Type B pancreatic cell (in vitro differentiated cells): ENCODE measurements around the gene MAGEB17. TPM values are rescaled to one million over a fixed set of nuclear protein-coding genes. Genes with fewer than 3 reads are reported as not detected.

Source experiments
- DNase-seq: peaks from one replicate; pipeline ENCODE4 v3.0.0; 2021; ENCODE audit warnings: mixed read lengths; ENCODE audit not compliant: unreplicated experiment; ENCODE audit errors: extremely low spot score
- H3K27ac Mint-ChIP-seq: 2 replicates; pipeline ENCODE4 v1.8.0; 2021; ENCODE audit warnings: mild to moderate bottlenecking, mixed read lengths
- H3K27me3 Mint-ChIP-seq: 2 replicates; pipeline ENCODE4 v1.8.0; 2021; ENCODE audit warnings: mixed read lengths
- H3K36me3 Mint-ChIP-seq: 2 replicates; pipeline ENCODE4 v1.8.0; 2021; ENCODE audit warnings: mixed read lengths
- H3K4me1 Mint-ChIP-seq: one replicate; pipeline ENCODE4 v1.8.0; 2021; ENCODE audit warnings: mixed read lengths; ENCODE audit not compliant: unreplicated experiment
- H3K4me3 Mint-ChIP-seq: 2 replicates; pipeline ENCODE4 v1.8.0; 2021; ENCODE audit warnings: mild to moderate bottlenecking, mixed read lengths
- H3K9me3 Mint-ChIP-seq: 2 replicates; pipeline ENCODE4 v1.8.0; 2021; ENCODE audit warnings: mixed read lengths
- CTCF ChIP-seq: fragments of 200-600 bp; sonication (generic); conservative IDR thresholded peaks from 2 replicates; pipeline ENCODE4 v1.5.0; 2021; ENCODE audit warnings: antibody characterized with exemption, mild to moderate bottlenecking
- total RNA-seq: library from RNA; stranded (reverse); gene quantifications from 2 replicates; pipeline ENCODE4 v1.2.1, GENCODE V29; 2021; ENCODE audit warnings: low replicate concordance

MAGEB17 gene
- total RNA-seq, 1 donor from 2014 or later = not detected

GRCh38 chrX:16187024-16187760, 19.9 kb downstream of the MAGEB17 start:
- Mint-ChIP-seq H3K27me3 (peaks cover 22% of the 10 kb centered on the region), H3K9me3 (no peaks in the 10 kb centered on the region), H3K4me3 (no peak overlapping the region), H3K4me1 (peaks cover 9% of the 10 kb centered on the region), H3K36me3 (no peaks in the 10 kb centered on the region), H3K27ac (no peak overlapping the region)
- DNase-seq = no peak
- no peak for TF ChIP-seq CTCF

- peaks cover 7% of the 10 kb centered on the region for H3K27me3 Mint-ChIP-seq
- no peak overlapping the region for H3K4me3 Mint-ChIP-seq
- H3K9me3 Mint-ChIP-seq = no peaks in the 10 kb centered on the region
- no peak for TF ChIP-seq CTCF
- no peak for DNase-seq
- no peak overlapping the region for H3K27ac Mint-ChIP-seq
- peaks cover 9% of the 10 kb centered on the region for H3K4me1 Mint-ChIP-seq
- no peaks in the 10 kb centered on the region for H3K36me3 Mint-ChIP-seq
Observed at GRCh38 chrX:16188687-16189086, 21.4 kb downstream of the MAGEB17 start.

- Mint-ChIP-seq H3K27me3 (no peaks in the 10 kb centered on the region), H3K36me3 (no peaks in the 10 kb centered on the region), H3K27ac (no peak overlapping the region), H3K9me3 (no peaks in the 10 kb centered on the region), H3K4me1 (no peaks in the 10 kb centered on the region), H3K4me3 (no peak overlapping the region)
- TF ChIP-seq CTCF = no peak
- no peak for DNase-seq
Observed at GRCh38 chrX:16191605-16192004, 24.3 kb downstream of the MAGEB17 start.

GRCh38 chrX:16196829-16197228, 29.5 kb downstream of the MAGEB17 start:
- H3K4me3 Mint-ChIP-seq = no peak overlapping the region
- no peak for TF ChIP-seq CTCF
- H3K9me3 Mint-ChIP-seq = no peaks in the 10 kb centered on the region
- H3K27ac Mint-ChIP-seq = no peak overlapping the region
- no peak for DNase-seq
- no peaks in the 10 kb centered on the region for H3K4me1 Mint-ChIP-seq
- no peaks in the 10 kb centered on the region for H3K36me3 Mint-ChIP-seq
- H3K27me3 Mint-ChIP-seq = no peaks in the 10 kb centered on the region

- Mint-ChIP-seq H3K4me3 (no peak overlapping the region), H3K4me1 (no peaks in the 10 kb centered on the region), H3K27ac (no peak overlapping the region), H3K36me3 (no peaks in the 10 kb centered on the region), H3K27me3 (no peaks in the 10 kb centered on the region), H3K9me3 (no peaks in the 10 kb centered on the region)
- TF ChIP-seq CTCF = no peak
- no peak for DNase-seq
Observed at GRCh38 chrX:16199343-16199742, 32.1 kb downstream of the MAGEB17 start.
